NCI-H2029 (cell line): Measurements from ENCODE around the gene TRAF2.

Source experiments
- DNase-seq: peaks from one replicate; lab custom pipeline; 2025; lab: John Stamatoyannopoulos, UW

The TRAF2 gene

DNA sequence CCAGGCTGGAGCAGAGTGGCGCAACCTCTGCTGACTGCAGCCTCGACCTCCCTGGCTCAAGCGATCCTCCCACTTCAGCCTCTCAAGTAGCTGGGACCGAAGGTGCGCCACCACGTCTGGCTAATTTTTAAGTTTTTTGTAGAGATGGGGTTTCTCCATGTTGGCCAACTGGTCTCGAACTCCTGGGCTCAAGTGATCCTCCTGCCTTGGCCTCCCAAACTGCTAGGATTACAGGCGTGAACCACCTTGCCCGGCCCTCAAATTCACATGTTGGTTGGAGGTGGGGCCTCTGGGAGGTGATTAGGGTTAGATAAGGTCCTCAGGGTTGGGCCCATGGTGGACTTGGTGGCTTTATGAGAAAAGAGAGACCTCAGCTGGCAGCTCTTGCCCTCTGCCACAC lies 75.8 kb downstream of the TRAF2 start:
- no peak for DNase-seq

DNA sequence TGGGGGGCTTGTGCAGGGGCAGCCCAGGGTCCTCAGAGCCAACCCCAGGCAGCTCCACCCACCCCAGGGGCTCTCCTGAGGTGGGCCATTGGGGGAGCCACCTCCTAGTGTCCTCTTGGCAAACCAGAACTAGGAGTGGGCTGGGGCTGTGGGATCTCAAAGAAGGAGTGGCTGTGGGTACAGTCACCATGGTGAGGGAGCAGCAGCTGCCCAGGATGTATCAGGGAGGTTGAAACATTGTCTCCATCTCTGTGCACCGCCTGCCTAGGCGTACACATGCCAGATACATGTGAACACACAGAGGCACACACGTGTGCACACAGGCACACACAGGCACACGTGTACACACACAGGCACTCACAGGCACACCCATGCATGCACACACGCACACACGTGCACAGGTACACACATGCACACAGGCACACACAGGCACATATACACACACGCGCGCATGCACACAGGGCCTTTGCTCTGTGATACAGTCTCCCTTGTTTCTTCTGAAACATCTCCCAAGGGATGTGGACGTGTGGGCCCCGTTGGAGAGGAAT lies 76.5 kb downstream of the TRAF2 start:
- no peak for DNase-seq

DNA sequence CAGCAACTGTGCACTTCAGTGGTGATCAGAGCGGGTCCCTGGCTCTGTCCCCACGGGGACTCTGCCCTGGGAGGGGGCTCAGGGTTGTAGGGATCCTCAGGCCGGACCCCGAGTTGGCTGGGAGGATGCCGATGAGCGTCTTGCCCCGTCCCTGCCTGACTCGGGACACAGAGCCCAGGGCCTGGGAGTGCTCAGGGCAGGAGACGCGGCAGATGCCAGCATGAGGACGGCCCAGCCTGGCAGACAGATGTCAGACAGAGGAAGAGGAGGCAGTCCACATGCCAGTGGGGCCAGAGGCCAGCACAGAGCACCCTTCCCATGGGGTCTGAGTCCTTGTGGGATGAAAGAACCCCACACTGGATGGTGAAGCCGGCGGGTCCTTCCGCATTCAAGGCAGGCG lies 77.0 kb downstream of the TRAF2 start:
- no peak for DNase-seq

DNA sequence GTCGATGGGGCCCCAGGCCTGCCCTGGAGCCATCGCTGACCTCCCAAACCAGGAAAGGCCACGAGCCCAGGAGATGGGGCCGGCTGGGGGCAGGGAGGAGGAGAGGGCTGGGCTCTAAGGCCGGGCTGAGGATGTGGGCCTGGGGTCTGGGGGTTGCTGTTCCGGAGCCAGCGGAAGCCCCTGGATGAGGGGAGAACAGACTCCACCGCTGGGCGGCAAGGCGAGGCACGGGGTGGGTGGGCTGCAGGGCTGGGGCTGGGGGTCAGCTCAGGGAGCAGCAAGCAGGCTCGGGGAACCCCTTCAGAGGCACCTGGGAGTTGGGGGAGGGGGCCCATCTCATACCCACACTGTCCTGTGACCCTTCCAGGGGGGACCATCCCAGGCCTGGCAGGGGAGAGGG lies 77.4 kb downstream of the TRAF2 start:
- DNase-seq, result no peak

DNA sequence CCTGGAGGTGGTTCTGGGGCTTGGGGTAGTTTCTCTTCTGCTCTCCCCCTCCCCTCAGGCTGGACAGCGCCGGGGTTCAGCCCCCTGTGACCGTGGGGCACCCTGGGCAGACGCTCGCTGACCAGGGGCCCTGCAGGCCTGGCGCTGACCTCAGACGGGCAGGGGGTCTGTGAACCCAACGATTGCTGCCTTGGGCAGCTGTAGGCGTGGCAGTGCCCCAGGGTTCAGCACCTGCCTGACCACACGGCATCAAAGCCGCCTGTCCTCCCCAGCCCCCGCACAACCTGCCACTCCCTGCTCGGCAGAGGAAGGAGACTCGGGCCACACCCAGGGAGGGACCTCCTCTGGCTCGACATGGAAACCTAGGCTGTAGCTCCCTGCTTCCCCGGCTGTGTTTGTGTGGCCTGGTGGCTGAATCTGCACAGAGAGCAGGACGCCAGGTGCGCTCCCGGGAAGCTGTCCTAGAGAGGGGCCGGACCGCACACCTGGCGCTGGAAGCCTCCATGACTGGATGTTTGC lies 77.9 kb downstream of the TRAF2 start:
- DNase-seq, result no peak

DNA sequence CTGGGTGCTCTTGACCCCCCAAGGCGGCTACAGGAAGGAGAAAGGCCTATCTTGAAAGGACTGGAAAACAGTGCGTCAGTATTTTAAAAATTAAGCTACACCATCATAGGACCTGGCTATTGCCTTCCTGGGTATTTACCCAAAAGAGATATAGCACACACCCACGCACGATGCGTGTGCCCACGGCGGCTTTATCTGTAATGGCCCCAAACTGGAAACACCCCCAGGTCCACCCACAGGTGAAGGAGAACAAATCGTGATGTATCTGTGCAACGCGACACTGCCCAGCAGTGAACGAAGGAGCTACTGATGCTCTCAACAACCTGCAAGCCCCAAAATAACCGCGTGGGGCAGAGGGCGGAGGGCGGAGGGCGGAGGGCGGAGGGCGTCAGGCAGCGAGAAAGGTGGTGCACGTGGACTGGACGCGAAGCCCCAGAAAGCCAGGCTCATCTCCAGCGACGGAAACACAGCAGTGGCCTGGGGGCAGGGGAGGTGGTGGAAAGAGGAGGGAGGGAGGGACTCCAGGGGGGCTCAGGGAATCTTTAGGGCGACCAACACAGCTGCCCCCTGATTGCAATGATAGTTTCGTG lies 78.6 kb downstream of the TRAF2 start:
- DNase-seq, result no peak

DNA sequence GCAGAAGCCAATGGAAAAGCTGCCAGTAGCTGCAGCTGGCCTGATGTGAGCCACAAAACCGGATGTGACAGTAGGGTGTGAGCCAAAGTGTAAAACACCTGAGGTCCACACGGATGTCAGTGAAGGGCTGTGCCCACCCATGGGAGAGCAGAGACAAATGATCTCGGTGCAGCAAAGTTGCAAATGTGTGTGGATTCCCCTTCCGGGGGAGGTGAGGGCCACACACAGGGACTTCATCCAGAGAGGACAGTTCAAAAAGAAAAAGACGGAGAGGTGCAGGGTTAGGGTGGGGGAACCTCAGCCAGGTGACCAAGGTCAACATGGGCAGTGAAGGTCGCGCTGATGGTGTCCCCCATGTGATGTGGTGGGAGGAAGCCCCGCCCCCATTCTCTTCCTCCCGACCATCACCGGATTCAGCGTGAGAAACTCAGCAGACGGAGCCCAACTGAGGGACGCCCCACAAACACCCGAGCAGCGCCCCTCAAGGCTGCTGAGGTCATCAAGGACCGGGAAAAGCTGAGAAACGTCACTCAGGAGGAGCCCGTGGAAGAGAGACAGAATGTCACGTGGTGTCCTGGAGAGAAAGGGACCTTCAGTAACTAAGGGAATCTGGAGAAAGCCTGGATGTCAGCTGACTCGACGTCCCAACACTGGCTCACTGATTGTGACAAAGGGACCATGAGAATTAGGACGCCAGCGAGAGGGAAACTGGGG lies 79.6 kb downstream of the TRAF2 start:
- no peak for DNase-seq

DNA sequence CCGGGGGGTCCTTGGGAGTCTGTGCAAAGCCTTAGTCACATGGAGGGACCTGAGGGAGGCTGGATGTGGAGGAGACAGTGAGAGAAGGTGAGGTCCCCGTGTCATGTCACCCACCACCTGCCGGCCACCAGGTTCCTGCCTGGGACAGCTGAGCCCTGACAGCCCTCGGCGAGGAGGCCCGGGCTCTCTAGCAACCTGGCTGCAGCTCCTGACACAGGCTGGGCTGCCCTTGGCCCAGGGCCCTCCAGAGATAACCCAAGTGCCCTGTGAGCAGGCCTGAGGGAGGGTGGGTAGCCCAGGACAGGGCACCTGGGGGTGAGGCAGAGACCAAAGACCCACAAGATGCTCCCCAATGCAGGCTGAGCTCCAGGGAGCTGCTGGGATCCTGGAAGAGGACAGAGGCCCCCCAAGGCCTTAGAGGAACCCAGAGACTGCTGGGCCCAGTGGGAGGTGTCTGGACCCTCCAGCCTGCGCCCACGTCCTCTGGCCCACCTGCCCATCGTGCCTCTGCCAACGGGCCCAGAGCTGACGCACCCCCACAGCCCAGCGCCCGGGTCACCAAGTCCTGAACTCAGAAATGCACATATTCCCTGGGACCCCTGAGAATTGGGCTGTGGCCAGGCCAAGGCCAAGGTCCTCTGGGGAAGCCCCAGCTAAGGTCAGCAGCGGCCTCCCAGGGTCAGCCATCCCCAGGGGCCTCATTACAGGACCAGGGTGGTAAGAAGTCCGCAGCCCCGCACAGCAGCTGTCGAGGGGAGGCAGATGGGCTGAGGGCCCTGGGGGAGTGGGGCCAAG lies 82.2 kb downstream of the TRAF2 start:
- DNase-seq, result no peak

DNA sequence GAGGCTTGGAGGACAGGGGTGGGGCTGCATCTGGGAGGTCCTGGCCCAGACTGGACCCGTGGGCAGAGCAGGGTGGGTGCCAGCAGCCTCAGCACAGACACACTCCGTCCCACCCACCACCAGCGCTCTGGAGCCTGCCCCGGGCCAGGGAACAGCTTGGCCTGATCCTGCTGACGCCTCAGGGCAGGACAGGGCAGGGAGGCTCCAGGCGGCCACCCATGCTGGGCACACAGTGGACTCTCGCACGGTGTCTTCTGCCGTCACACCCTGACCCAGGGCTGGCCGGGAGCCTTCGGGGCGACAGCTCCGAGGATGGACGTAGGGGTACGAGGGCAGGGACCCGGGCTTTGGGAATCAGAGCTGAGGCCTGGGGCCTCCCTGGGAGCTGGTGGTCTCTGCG lies 82.8 kb downstream of the TRAF2 start:
- no peak for DNase-seq

DNA sequence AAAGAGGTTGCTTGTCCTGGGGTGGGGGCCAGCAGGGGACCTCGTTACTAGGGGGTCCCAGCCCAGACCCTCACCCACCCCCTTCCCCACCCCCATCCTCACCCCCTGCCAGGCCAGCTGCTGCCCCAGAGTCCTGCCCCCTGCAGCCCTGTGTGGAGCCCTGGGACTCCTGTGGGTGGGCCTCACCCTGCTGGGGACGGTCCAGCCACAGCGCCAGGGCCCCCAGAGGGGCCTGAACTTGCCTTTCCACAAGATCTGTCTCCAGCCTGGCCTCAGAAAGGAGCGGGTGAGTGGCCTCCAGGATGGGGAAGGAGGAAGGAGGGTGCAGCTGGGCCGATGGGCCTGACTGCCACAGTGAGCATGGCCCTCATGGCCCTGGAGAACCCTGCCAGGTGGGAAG lies 83.5 kb downstream of the TRAF2 start:
- DNase-seq, result no peak

DNA sequence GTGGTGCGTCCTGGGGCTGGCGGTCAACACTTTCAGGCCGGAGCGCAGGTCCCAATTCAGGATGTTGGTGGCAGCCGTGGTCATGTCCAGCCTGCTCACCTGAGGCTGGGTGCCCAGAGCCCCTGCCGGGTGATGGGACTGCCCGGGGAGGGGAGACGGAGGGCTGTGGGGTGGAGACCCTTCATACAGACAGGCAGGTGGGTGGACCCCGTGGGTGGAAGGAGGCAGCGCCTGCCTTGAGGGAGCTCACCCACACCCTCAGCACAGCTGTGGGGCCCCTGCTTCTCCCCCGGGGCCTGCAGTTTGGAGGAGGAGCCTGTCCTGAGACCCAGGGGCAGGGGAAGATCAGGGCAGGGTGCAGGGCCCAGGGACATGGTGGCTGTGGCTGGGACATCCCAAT lies 84.0 kb downstream of the TRAF2 start:
- no peak for DNase-seq

DNA sequence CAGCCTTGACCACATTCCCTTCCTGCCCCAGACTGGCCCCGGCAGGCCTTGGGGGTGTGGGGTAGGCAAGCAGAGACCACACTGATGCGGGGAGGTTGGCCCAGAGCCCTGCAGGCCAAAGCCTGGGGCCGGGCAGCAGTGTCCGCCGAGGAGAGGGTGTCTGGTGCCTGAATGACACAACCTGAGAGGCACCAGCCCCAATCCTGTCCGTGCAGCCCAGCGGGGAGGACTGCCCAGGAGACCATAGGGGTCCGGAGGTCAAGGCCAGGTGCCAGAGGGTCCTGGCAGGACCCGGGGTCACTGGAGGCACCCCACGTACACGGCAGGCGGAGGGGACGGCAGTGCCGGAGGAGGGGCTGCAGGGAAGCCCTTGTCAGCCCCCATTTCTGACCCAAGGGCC lies 85.4 kb downstream of the TRAF2 start:
- no peak for DNase-seq

DNA sequence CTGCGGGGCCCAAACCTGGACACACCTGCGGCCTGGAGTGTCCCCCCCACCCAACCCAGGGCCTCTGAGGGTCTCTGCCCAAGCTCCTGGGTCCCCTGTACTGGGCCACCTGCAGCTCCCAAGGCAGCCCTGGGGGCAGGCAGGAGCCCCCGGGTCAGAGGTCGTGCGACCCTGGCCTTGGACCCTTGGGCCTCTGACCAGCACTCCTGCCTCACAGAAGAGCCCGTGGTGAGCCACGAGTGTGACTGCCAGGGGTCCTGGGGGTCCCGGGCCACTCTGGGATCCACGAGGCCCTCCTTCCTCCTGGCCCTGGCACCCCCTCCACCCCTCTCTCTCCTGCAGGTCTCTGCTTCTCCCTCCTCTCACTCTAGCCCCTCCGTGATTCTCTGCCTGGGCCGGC lies 86.0 kb downstream of the TRAF2 start:
- no peak for DNase-seq

DNA sequence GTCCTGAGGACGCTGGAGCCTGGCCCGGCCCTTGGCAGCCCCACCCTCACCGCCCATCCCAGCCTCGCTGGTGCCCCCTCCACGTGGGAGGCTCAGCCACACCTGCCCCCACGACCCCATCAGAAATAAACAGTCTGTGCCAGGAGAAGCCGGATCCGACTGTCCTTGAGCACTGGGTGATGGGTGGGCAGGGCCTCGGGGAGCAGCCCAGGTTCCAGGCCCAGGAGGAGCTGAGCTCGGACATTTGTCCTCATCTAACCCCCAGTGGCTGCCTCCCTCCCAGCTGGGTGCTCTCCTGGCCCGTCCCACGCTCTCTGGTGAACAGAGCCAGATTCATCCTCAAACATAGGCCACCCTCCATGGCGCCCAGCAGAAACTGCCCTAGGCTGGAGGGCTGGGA lies 86.4 kb downstream of the TRAF2 start:
- DNase-seq, result no peak

DNA sequence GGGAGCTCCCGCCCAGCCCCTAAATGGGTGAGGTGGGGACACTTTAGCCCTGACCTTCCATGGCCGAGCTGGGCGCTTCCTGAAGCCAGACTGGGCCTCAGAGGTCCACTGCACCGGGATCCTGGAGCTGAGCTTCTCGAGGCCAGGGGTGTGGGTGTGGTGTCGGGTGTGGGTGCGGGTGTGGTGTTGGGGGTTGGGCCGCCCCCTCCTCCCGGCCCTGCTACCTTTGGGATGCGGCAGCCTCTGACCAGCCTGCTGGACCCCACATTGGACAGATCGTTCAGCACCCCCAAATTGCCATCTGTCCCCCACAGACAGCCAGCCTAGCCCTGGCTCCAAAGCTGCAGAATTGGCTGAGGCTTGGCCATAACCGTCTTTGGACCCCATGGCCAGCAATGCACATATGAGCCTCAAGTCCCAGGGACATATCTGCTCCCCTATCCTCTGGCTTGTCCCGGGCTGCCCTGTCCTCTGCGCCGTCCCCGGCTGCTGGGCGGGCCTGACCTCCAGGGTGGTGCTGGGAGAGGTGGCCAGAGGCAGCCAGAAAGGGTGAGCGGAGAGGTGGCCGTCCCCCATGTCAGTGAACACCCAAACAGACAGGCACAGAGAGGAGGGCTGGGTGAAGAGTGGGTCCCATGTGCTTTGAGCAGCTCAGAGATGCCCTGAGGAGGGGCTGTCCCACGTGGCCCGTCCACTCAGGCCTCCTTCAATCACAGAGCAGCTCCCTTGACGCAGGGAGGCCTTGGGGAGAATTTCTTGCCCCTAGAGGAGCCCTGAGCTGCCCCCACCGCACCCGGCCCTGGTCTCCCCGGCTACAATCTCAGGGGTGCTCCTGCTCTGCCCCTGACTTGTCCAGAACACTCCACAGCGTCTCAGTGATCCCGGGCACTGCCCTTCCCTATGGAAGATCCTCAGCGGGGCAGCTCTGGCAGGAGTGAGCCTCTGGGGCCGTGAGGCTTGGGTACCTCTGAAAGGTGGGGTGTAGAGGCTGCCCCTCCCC lies 87.6 kb downstream of the TRAF2 start:
- no peak for DNase-seq

DNA sequence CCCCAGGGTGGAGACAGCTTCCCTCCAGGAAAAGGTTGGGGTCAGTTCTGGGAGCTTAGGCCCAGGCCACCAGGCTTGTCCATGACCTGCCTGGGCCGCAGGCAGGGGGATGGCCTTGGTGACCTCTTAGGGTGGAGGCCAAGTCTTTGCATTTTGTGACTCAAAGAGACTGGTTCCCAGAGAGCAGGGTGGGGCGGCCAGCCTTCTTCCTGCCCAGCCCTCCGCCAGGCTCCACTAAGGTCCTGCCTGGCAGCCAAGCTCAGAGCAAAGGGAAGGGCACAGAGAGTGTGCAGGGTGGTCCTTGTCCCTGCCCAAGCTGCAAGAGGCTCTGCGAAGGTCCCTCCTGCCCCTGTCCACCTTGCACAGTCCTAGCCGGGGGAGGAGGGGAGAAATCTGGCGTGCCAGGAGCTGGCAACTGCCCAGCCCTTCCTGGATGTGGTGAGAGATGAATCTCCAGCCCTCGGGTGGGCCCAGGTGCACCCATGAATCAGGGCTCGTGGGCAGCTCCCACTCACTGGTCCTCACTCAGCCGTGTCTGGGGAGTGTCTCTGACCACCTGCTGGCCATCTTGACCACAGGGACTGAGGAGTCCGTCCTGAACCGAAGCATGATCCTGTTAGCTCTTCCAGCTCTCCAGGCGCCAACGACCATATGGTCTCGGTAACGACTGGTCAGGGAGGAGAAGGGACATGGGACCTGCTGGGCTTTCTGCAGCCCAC lies 88.7 kb downstream of the TRAF2 start:
- DNase-seq, result no peak

DNA sequence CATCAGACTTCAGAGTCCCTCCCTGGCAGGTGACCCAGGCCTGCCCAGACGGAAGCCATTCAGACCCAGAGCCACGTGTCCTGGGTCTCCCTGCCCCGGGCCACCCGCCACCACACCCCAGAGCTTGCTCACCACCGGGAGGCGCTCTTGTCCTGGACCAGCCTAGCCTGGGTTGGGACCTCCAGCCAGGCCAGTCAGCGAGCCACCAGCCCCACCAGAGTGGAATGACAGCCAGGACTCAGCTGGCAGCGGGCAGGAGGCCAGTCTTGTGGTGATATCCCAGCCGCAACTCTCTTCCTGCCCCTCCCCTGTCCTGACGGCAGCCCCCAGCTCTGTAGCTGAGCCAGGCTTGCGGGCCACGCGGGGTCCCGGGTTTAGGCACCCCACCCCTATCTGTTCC lies 89.3 kb downstream of the TRAF2 start:
- DNase-seq, result no peak
